ENCODE data around the gene TSPAN14.
A peak's percentile ranks its signal among the peaks of the same experiment; 100 is the strongest.

TSPAN14 gene

DNA sequence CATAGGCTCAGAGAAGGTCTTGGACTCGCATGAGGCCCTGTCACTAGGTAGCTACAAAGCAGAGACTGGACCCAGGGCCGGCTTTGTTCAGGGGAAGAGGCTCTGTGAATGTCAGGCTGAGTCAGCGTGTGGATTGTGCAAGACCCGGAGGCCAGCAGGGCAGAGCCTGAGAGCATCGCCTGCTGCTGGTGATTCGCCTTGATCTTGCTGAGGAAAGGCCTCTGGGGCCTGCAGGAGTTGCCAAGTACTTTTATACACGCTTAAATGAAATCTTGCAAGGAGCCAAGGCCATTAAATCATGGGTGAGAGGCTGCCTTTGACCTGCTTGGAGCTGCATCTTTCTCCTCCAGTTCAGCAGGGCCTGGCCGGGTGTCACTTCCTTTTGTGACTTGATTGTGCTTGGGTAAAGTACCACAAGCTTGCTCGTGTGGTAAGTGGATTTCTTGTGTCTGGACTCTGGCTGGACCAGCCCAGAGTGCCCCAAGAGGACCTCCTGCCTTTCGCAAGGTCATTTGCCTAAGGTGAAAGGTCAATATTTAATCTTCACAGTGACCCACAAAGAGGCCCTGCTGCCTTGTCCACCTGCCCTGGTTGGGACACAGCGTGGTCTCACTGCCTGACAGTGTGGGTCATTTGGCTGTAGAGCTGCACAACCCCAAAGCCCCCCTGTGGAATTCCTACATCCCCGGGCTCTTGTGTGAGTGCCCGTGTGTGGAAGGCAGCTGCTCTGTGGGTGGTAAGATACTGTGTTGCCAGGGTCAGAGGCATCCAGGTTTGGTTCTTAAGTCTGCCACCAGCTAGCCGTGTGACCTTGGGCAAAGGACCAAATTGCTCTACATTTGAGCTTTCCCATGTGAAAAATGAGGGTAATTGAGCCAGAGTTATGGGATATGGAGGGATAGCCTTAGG, 45.0 kb downstream of the TSPAN14 start:
- Histone ChIP-seq H4K91ac (ENCODE audit: low read depth, low read length) (peak overlapping the region; percentile 28), H4K8ac (ENCODE audit: low read depth, low read length) (no peak overlapping the region)
- no CpG with 5 or more reads among the region's 14 CpGs for WGBS (ENCODE audit: extremely low coverage, insufficient coverage, insufficient read length)

DNA sequence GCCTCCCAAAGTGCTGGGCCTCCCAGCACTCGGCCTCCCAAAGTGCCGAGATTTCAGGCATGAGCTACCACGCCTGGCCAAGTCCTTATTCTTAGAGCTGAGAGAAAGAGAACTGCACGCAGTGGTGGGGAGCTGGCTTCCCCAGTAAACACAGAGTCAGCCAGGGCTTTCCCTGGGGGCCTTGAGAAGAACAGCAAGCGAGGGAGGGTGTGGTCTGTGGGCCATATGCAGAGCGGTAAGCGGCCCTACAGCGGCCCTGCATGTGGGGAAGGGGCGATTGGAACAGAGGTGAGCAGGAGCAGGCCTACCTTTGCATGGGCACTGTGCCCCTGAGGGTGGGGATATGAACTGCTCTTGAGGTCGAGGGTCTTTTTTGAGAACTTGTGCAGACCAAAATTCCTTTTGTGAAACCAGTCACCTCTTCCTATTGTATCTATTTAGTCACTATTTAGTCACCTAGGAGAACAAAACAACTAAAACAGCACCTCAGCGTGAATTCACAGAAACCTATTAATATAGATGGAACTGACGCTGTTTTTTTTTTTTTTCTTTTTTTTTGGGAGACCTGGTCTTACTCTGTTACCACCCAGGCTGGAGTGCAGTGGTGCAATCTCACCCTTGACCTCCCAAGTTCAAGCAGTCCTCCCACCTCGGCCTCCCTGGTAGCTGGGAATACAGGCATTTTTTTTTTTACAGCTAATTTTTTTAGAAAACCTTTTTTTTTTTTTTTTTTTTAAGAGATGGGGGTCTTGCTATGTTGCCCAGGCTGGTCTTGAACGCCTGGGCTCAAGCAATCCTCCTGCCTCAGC, 46.7 kb downstream of the TSPAN14 start:
- H2BK120ac ChIP-seq (ENCODE audit: insufficient read depth, low read length, poor library complexity) = no peak overlapping the region
- no peak overlapping the region for H4K8ac ChIP-seq (ENCODE audit: low read depth, low read length)
- WGBS (ENCODE audit: extremely low coverage, insufficient coverage, insufficient read length) = no CpG with 5 or more reads among the region's 14 CpGs
- no peak overlapping the region for H4K91ac ChIP-seq (ENCODE audit: low read depth, low read length)
- peaks cover 0 to 7% of the 10 kb centered on the region in 2 experiments for H3K36me3 ChIP-seq (ENCODE audit: control insufficient read depth in 1 of 2, insufficient read depth in 2 of 2, low read length in 2 of 2)
- peak; percentile 57 to 62 for DNase-seq
- no peak overlapping the region for H2AFZ ChIP-seq (ENCODE audit: insufficient read depth, low read length, poor library complexity)
- H3K4me3 ChIP-seq (ENCODE audit: low read depth, low read length) = no peak overlapping the region
- H3K9me3 ChIP-seq (ENCODE audit: insufficient read depth, low read depth, low read length) = no peaks in the 10 kb centered on the region
- peak overlapping the region; percentile 4 for H3K4ac ChIP-seq (ENCODE audit: low read depth, low read length)
- H3K79me1 ChIP-seq (ENCODE audit: low read length) = peaks cover 51% of the 10 kb centered on the region
- H2AK5ac ChIP-seq (ENCODE audit: low read length) = peak overlapping the region; percentile 4
- no peak overlapping the region for H3K9ac ChIP-seq (ENCODE audit: low read length)
- H2BK12ac ChIP-seq (ENCODE audit: low read length) = peak overlapping the region; percentile 4
- peak overlapping the region; percentile 34 for H3K18ac ChIP-seq (ENCODE audit: low read length)
- H3K4me2 ChIP-seq (ENCODE audit: low read length) = no peak overlapping the region
- no peak overlapping the region for H3K27ac ChIP-seq (ENCODE audit: low read depth, low read length)
- peaks cover 28% of the 10 kb centered on the region for H3K79me2 ChIP-seq (ENCODE audit: control insufficient read depth, insufficient read depth, low read length, poor library complexity)
- H4K12ac ChIP-seq (ENCODE audit: low read depth, low read length) = no peak overlapping the region
- H3K4me1 ChIP-seq (ENCODE audit: control insufficient read depth in 1 of 2, insufficient read depth in 2 of 2, low read length in 2 of 2) = peaks cover 74 to 77% of the 10 kb centered on the region in 2 experiments
- no peak overlapping the region for H3K23ac ChIP-seq (ENCODE audit: low read length)
- H2BK5ac ChIP-seq (ENCODE audit: low read depth, low read length, poor library complexity) = no peak overlapping the region
- H3K27me3 ChIP-seq (ENCODE audit: insufficient read depth, low read length) = no peaks in the 10 kb centered on the region
- H3K14ac ChIP-seq (ENCODE audit: low read length) = peak overlapping the region; percentile 55

More for the DNA sequence above, 45.0 kb downstream of the TSPAN14 start:
- H3K36me3 ChIP-seq (ENCODE audit: control insufficient read depth in 1 of 2, insufficient read depth in 2 of 2, low read length in 2 of 2) = peaks cover 6 to 8% of the 10 kb centered on the region in 2 experiments
- peak; percentile 97 to 99 for DNase-seq
- no peak overlapping the region for H2AK5ac ChIP-seq (ENCODE audit: low read length)
- H2BK12ac ChIP-seq (ENCODE audit: low read length) = no peak overlapping the region
- H3K4me3 ChIP-seq (ENCODE audit: low read depth, low read length) = no peak overlapping the region
- H3K18ac ChIP-seq (ENCODE audit: low read length) = no peak overlapping the region
- H3K27me3 ChIP-seq (ENCODE audit: insufficient read depth, low read length) = no peaks in the 10 kb centered on the region
- H3K79me1 ChIP-seq (ENCODE audit: low read length) = peaks cover 36% of the 10 kb centered on the region
- H3K14ac ChIP-seq (ENCODE audit: low read length) = peak overlapping the region; percentile 3
- H2BK120ac ChIP-seq (ENCODE audit: insufficient read depth, low read length, poor library complexity) = no peak overlapping the region
- H3K4me1 ChIP-seq (ENCODE audit: control insufficient read depth in 1 of 2, insufficient read depth in 2 of 2, low read length in 2 of 2) = peaks cover 57 to 60% of the 10 kb centered on the region in 2 experiments
- H3K4me2 ChIP-seq (ENCODE audit: low read length) = no peak overlapping the region
- no peaks in the 10 kb centered on the region for H3K9me3 ChIP-seq (ENCODE audit: insufficient read depth, low read depth, low read length)
- no peak overlapping the region for H2BK5ac ChIP-seq (ENCODE audit: low read depth, low read length, poor library complexity)
- no peak overlapping the region for H3K4ac ChIP-seq (ENCODE audit: low read depth, low read length)
- H4K12ac ChIP-seq (ENCODE audit: low read depth, low read length) = no peak overlapping the region
- no peak overlapping the region for H3K23ac ChIP-seq (ENCODE audit: low read length)
- H3K9ac ChIP-seq (ENCODE audit: low read length) = no peak overlapping the region
- peaks cover 20% of the 10 kb centered on the region for H3K79me2 ChIP-seq (ENCODE audit: control insufficient read depth, insufficient read depth, low read length, poor library complexity)
- H3K27ac ChIP-seq (ENCODE audit: low read depth, low read length) = peak overlapping the region; percentile 81
- H2AFZ ChIP-seq (ENCODE audit: insufficient read depth, low read length, poor library complexity) = no peak overlapping the region

DNA sequence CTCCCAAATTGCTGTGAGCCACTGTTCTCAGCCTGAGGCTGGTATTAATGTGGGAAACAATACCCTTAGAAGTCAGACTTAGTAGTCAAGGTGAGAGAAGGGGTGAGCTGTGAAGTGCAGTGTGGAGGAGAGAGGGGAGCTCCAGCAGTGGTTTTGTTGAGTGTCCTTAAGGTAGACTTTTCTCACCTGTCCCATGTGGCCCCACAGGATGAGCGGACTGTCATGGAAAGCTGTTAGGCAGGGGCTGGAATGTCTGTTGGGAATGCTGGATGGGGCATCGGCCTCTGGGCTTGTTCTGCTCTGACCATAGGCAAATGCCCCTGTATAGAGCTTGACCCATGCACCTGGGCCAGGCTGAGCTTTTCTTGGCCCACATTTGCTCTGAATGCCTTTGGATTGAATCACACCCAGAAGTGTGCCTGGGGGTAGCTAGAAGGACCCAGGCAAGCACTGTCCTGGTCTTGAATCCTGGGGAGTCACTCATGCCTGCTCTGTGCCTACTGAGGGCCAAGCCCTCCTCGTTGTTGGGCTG, 47.3 kb downstream of the TSPAN14 start:
- Histone ChIP-seq H3K4me1 (ENCODE audit: control insufficient read depth in 1 of 2, insufficient read depth in 2 of 2, low read length in 2 of 2) (peaks cover 76 to 78% of the 10 kb centered on the region in 2 experiments), H4K91ac (ENCODE audit: low read depth, low read length) (peak overlapping the region; percentile 12), H3K9ac (ENCODE audit: low read length) (no peak overlapping the region), H3K79me1 (ENCODE audit: low read length) (peaks cover 55% of the 10 kb centered on the region), H2BK12ac (ENCODE audit: low read length) (peak overlapping the region; percentile 32), H3K14ac (ENCODE audit: low read length) (peak overlapping the region; percentile 38), H3K27me3 (ENCODE audit: insufficient read depth, low read length) (no peaks in the 10 kb centered on the region), H2BK120ac (ENCODE audit: insufficient read depth, low read length, poor library complexity) (peak overlapping the region; percentile 29), H4K12ac (ENCODE audit: low read depth, low read length) (no peak overlapping the region), H3K79me2 (ENCODE audit: control insufficient read depth, insufficient read depth, low read length, poor library complexity) (peaks cover 30% of the 10 kb centered on the region), H3K4me3 (ENCODE audit: low read depth, low read length) (no peak overlapping the region), H3K27ac (ENCODE audit: low read depth, low read length) (peak overlapping the region; percentile 40), H3K4me2 (ENCODE audit: low read length) (no peak overlapping the region), H3K23ac (ENCODE audit: low read length) (no peak overlapping the region), H2AK5ac (ENCODE audit: low read length) (peak overlapping the region; percentile 5), H2BK5ac (ENCODE audit: low read depth, low read length, poor library complexity) (peak overlapping the region; percentile 38), H3K36me3 (ENCODE audit: control insufficient read depth in 1 of 2, insufficient read depth in 2 of 2, low read length in 2 of 2) (peaks cover 0 to 7% of the 10 kb centered on the region in 2 experiments), H4K8ac (ENCODE audit: low read depth, low read length) (peak overlapping the region; percentile 67), H3K18ac (ENCODE audit: low read length) (peak overlapping the region; percentile 19), H3K4ac (ENCODE audit: low read depth, low read length) (peak overlapping the region; percentile 42), H2AFZ (ENCODE audit: insufficient read depth, low read length, poor library complexity) (no peak overlapping the region), H3K9me3 (ENCODE audit: insufficient read depth, low read depth, low read length) (no peaks in the 10 kb centered on the region)
- WGBS (ENCODE audit: extremely low coverage, insufficient coverage, insufficient read length) = no CpG with 5 or more reads among the region's 3 CpGs
- peak; percentile 94 to 97 for DNase-seq

DNA sequence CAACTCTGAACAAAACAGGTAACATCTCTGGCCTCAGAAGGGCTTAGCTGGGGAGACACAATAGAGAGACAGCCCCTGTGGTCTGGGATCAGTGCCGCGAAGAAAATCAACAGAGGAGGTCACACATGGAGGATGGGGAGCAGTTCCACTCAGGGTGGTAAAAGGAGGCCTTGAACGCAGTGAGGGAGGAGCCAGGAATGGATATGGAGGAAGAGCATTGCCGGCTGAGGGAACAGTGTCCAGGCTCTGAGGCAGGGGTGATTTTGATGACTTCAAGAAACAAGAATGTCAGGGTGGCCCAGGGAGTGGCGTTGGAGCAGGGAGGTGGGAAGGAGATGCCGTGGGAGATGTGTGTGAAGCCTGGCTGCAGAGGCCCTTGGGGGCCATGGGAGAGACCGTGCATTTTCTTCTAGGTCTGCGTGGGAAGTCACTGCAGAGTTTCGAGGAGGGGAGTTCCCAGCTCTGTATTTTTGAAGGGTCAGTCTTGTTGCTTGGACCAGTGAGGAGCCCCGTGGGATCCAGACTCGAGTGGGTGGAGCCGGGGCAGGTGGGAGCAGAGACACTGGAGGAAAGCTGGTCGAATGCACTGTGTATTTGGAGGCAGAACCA, 47.9 kb downstream of the TSPAN14 start:
- H3K4me3 ChIP-seq (ENCODE audit: low read depth, low read length) = no peak overlapping the region
- H2BK5ac ChIP-seq (ENCODE audit: low read depth, low read length, poor library complexity) = peak overlapping the region; percentile 38
- peak overlapping the region; percentile 32 for H2BK12ac ChIP-seq (ENCODE audit: low read length)
- H3K4me1 ChIP-seq (ENCODE audit: control insufficient read depth in 1 of 2, insufficient read depth in 2 of 2, low read length in 2 of 2) = peaks cover 81 to 84% of the 10 kb centered on the region in 2 experiments
- H3K4me2 ChIP-seq (ENCODE audit: low read length) = no peak overlapping the region
- peaks cover under 1 to 10% of the 10 kb centered on the region in 2 experiments for H3K36me3 ChIP-seq (ENCODE audit: control insufficient read depth in 1 of 2, insufficient read depth in 2 of 2, low read length in 2 of 2)
- H2BK120ac ChIP-seq (ENCODE audit: insufficient read depth, low read length, poor library complexity) = peak overlapping the region; percentile 29
- WGBS (ENCODE audit: extremely low coverage, insufficient coverage, insufficient read length) = no CpG with 5 or more reads among the region's 13 CpGs
- peak overlapping the region; percentile 5 for H2AK5ac ChIP-seq (ENCODE audit: low read length)
- no peak overlapping the region for H3K9ac ChIP-seq (ENCODE audit: low read length)
- DNase-seq = peak; percentile 89 to 90
- peak overlapping the region; percentile 42 for H3K4ac ChIP-seq (ENCODE audit: low read depth, low read length)
- H3K79me1 ChIP-seq (ENCODE audit: low read length) = peaks cover 61% of the 10 kb centered on the region
- peak overlapping the region; percentile 36 for H4K91ac ChIP-seq (ENCODE audit: low read depth, low read length)
- no peaks in the 10 kb centered on the region for H3K27me3 ChIP-seq (ENCODE audit: insufficient read depth, low read length)
- H3K9me3 ChIP-seq (ENCODE audit: insufficient read depth, low read depth, low read length) = no peaks in the 10 kb centered on the region
- H3K23ac ChIP-seq (ENCODE audit: low read length) = no peak overlapping the region
- H3K14ac ChIP-seq (ENCODE audit: low read length) = peak overlapping the region; percentile 38
- no peak overlapping the region for H2AFZ ChIP-seq (ENCODE audit: insufficient read depth, low read length, poor library complexity)
- H4K12ac ChIP-seq (ENCODE audit: low read depth, low read length) = no peak overlapping the region
- peak overlapping the region; percentile 19 for H3K18ac ChIP-seq (ENCODE audit: low read length)
- H3K79me2 ChIP-seq (ENCODE audit: control insufficient read depth, insufficient read depth, low read length, poor library complexity) = peaks cover 35% of the 10 kb centered on the region
- H4K8ac ChIP-seq (ENCODE audit: low read depth, low read length) = peak overlapping the region; percentile 67
- peak overlapping the region; percentile 40 for H3K27ac ChIP-seq (ENCODE audit: low read depth, low read length)
